ENCODE data around the gene PLOD1.
A peak's percentile ranks its signal among the peaks of the same experiment; 100 is the strongest.
"Not testable (repeated sequence)": the region's sequence is repeated elsewhere in the genome, so short reads cannot be mapped to it uniquely, and the experiment has no call there.

Gene PLOD1

DNA sequence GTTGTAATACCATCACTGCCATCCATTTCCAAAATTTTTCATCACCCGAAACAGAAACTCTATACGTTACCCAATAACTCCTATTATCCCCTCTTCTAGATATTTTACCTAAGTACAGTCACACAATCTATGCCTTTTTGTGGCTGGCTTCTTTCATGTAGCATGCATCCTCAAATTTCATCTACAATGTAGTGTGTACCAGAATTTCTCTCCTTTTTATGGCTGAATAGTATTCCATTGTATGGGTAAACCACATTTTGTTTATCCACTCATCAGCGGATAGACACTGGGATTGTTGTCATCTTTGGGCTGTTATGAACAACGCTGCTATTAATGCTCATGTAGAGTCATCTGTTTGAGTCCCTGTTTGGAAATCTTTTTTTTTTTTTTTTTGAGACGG is 29.5 kb upstream of the PLOD1 start:
- no peak for DNase-seq (ENCODE audit: low read depth)
- TF ChIP-seq CTCF (IDR thresholded peaks at IDR 0.05; ENCODE audit: control insufficient read depth, extremely low read depth, insufficient read depth): no peak
- H3K4me3 ChIP-seq (ENCODE audit: low read depth, low read length): no peak overlapping the region

GRCh38 chr1:11906870-11907269 is 27.6 kb upstream of the PLOD1 start:
- no peak for DNase-seq (ENCODE audit: low read depth)
- TF ChIP-seq CTCF (IDR thresholded peaks at IDR 0.05; ENCODE audit: control insufficient read depth, extremely low read depth, insufficient read depth): no peak
- no peak overlapping the region for H3K4me3 ChIP-seq (ENCODE audit: low read depth, low read length)

GRCh38 chr1:11907275-11908094 is 27.0 kb upstream of the PLOD1 start:
- peak; percentile 96 for TF ChIP-seq CTCF (IDR thresholded peaks at IDR 0.05; ENCODE audit: control insufficient read depth, extremely low read depth, insufficient read depth)
- peak overlapping the region; percentile 17; the same call in 1 of the 2 replicates for H3K4me3 ChIP-seq (ENCODE audit: low read depth, low read length)
- peak; percentile 86 for DNase-seq (ENCODE audit: low read depth)

- H3K4me3 ChIP-seq (ENCODE audit: low read depth, low read length): peak overlapping the region; percentile 59
- peak; percentile 96 for DNase-seq (ENCODE audit: low read depth)
- TF ChIP-seq CTCF (IDR thresholded peaks at IDR 0.05; ENCODE audit: control insufficient read depth, extremely low read depth, insufficient read depth): no peak
Observed at GRCh38 chr1:11908095-11908675, 26.3 kb upstream of the PLOD1 start.

GRCh38 chr1:11910914-11911228 is 23.6 kb upstream of the PLOD1 start:
- not testable (repeated sequence) for DNase-seq (ENCODE audit: low read depth); H3K4me3 ChIP-seq (ENCODE audit: low read depth, low read length)

DNA sequence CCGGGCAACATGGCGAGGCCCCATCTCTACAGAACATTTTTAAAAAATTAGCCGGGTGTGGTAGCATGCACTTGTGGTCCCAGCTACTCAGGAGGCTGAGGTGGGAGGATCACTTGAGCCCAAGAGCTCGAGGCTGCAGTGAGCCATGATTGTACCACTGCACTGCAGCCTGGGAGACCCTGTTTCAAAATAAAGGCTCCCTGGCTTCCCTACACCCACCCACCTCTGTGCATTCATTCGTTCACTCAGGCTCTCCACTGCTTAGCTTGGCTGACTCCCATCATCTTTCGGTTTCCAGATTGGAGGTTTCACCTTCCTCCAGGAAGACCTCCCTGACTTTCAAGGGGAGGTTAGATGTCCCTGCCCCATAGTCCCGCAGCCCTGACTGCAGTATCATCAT is 22.5 kb upstream of the PLOD1 start:
- TF ChIP-seq CTCF (IDR thresholded peaks at IDR 0.05; ENCODE audit: control insufficient read depth, extremely low read depth, insufficient read depth): no peak
- no peak overlapping the region for H3K4me3 ChIP-seq (ENCODE audit: low read depth, low read length)
- no peak for DNase-seq (ENCODE audit: low read depth)

GRCh38 chr1:11912482-11913216 is 21.9 kb upstream of the PLOD1 start:
- not testable (repeated sequence) for DNase-seq (ENCODE audit: low read depth)

More at GRCh38 chr1:11912482-11913216, 21.9 kb upstream of the PLOD1 start:
- not testable (repeated sequence) for H3K4me3 ChIP-seq (ENCODE audit: low read depth, low read length)
